ENCODE measurements around the gene ADCK2.

- no peak for TF ChIP-seq CTCF (conservative IDR thresholded peaks at IDR 0.05; ENCODE audit: low read length)
- TF ChIP-seq EZH2phosphoT487 (IDR thresholded peaks at IDR 0.05; ENCODE audit: borderline replicate concordance) = no peak
Observed at GRCh38 chr7:140641524-140642195, 31.1 kb upstream of the ADCK2 start.

All from Loucy (cell line).